ENCODE results near the gene METRN.

DNA sequence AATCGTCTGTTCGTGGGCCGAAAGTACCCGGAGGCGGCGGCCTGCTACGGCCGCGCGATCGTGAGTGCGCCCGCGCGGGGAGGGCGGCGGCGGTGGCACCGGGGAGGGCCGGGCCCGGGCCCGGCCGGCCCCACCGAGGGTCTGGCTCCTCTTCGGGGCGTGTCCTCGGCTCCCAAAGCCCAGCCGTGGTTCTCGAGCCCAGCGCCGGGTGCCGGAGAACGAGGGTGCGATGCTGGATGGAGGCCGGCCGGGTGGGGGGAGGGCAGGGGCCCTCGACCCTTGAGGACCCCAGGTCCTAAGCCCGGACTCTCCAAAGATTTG lies 34.3 kb upstream of the METRN start:
- TF ChIP-seq HDGF (IDR thresholded peaks at IDR 0.05; ENCODE audit: borderline replicate concordance) (no peak), BHLHE40 (IDR thresholded peaks at IDR 0.05; ENCODE audit: borderline replicate concordance) (no peak), SP1 (IDR thresholded peaks at IDR 0.05) (no peak), FOXK2 (IDR thresholded peaks at IDR 0.05) (no peak), FOXM1 (IDR thresholded peaks at IDR 0.05; ENCODE audit: borderline replicate concordance) (no peak), SUZ12 (IDR thresholded peaks at IDR 0.05) (no peak), ARNT (IDR thresholded peaks at IDR 0.05) (no peak), ELF4 (IDR thresholded peaks at IDR 0.05) (no peak), LEF1 (IDR thresholded peaks at IDR 0.05; ENCODE audit: borderline replicate concordance) (no peak)

All from HEK293T (cell line).